GM10248 (cell line): Measurements from ENCODE around the gene ZNF408.

Experiments
- CTCF ChIA-PET: fragments of 300-600 bp; sonication (Branson Sonifier 250); formaldehyde crosslinking; extraction: SDS; loops from one replicate; lab custom pipeline; 2021; ENCODE audit warnings: antibody characterized with exemption; lab: Yijun Ruan, JAX
- POLR2A ChIA-PET: fragments of 350-650 bp; sonication (Branson Sonifier 250); formaldehyde crosslinking; extraction: SDS; loops from one replicate; lab custom pipeline; 2020; ENCODE audit warnings: antibody characterized with exemption; lab: Yijun Ruan, JAX
- DNase-seq: peaks from one replicate; pipeline ENCODE4 v3.0.0; 2012; ENCODE audit errors: extremely low spot score
- CTCF ChIP-seq: IDR thresholded peaks from 2 replicates; pipeline ENCODE4 v1.5.1; 2012; ENCODE audit warnings: mild to moderate bottlenecking, low read depth; ENCODE audit errors: extremely low read depth, missing control alignments, control extremely low read depth

The ZNF408 gene

GRCh38 chr11:46727952-46728658, 27.3 kb downstream of the ZNF408 start:
- no peak for DNase-seq
- ChIA-PET CTCF (interaction anchor here (1.4 kb wide), 1 partner anchor 11 kb away, joined by 4 read pairs; no protein-coding TSS in a partner anchor), POLR2A (no interaction called here)
- TF ChIP-seq CTCF = no peak

GRCh38 chr11:46728659-46729040, 27.8 kb downstream of the ZNF408 start:
- CTCF ChIA-PET = interaction anchor here (1.4 kb wide), 1 partner anchor 10 kb away, joined by 4 read pairs; no protein-coding TSS in a partner anchor
- POLR2A ChIA-PET = no interaction called here
- TF ChIP-seq CTCF = no peak
- no peak for DNase-seq

- POLR2A ChIA-PET = no interaction called here
- no peak for DNase-seq
- CTCF ChIA-PET = interaction anchor here (1.4 kb wide), 1 partner anchor 9 kb away, joined by 4 read pairs; no protein-coding TSS in a partner anchor
- TF ChIP-seq CTCF = no peak
These were observed 28.5 kb downstream of the ZNF408 start for GRCh38 chr11:46729110-46730027.

GRCh38 chr11:46731545-46731944, 30.7 kb downstream of the ZNF408 start:
- ChIA-PET CTCF (no interaction called here), POLR2A (no interaction called here)
- no peak for TF ChIP-seq CTCF
- DNase-seq = no peak

GRCh38 chr11:46733234-46733633, 32.4 kb downstream of the ZNF408 start:
- ChIA-PET CTCF (interaction anchor here (1.7 kb wide), 1 partner anchor 10 kb away, joined by 4 read pairs; no protein-coding TSS in a partner anchor), POLR2A (no interaction called here)
- no peak for DNase-seq
- TF ChIP-seq CTCF = no peak

- DNase-seq = no peak
- ChIA-PET POLR2A (no interaction called here), CTCF (no interaction called here)
- no peak for TF ChIP-seq CTCF
These were observed 35.3 kb downstream of the ZNF408 start for GRCh38 chr11:46736146-46736545.
